Activated CD4-positive, alpha-beta T cell treated with anti-CD3 and anti-CD28 coated beads, Interleukin-2, amount 10 ng/mL, durations not matched to agents 7 days and 5 days (primary cell): ENCODE results near the gene ABAT. TPM values are rescaled to one million over a fixed set of nuclear protein-coding genes. Genes with fewer than 3 reads are reported as not detected.
A peak's percentile ranks its signal among the peaks of the same experiment; 100 is the strongest.

ENCODE experiments used
- CTCF ChIA-PET: fragments of 350-600 bp; sonication (Branson Sonifier 250); formaldehyde crosslinking; loops from one replicate; lab custom pipeline; 2021; ENCODE audit warnings: antibody characterized with exemption; lab: Charles Lee
- POLR2A ChIA-PET: fragments of 350-600 bp; sonication (Branson Sonifier 250); formaldehyde crosslinking; loops from one replicate; lab custom pipeline; 2021; ENCODE audit warnings: antibody characterized with exemption; lab: Charles Lee
- DNase-seq: peaks from one replicate; pipeline ENCODE4 v3.0.0-alpha.2; 2020
- H3K27ac Mint-ChIP-seq: one replicate; pipeline ENCODE4 v1.8.0; 2021; ENCODE audit warnings: mild to moderate bottlenecking, moderate library complexity, mixed read lengths
- H3K27me3 Mint-ChIP-seq: one replicate; pipeline ENCODE4 v1.8.0; 2021; ENCODE audit warnings: mixed read lengths
- H3K36me3 Mint-ChIP-seq: one replicate; pipeline ENCODE4 v1.8.0; 2021; ENCODE audit warnings: low read depth, mixed read lengths
- H3K4me1 Mint-ChIP-seq: one replicate; pipeline ENCODE4 v1.8.0; 2021; ENCODE audit warnings: mixed read lengths
- H3K4me3 Mint-ChIP-seq: one replicate; pipeline ENCODE4 v1.8.0; 2021; ENCODE audit warnings: mild to moderate bottlenecking, moderate library complexity, mixed read lengths
- H3K9me3 Mint-ChIP-seq: one replicate; pipeline ENCODE4 v1.8.0; 2021; ENCODE audit warnings: mixed read lengths
- total RNA-seq, 2 experiments: library from RNA; stranded (reverse); gene quantifications; one replicate each; pipeline ENCODE4 v1.2.3, GENCODE V29; 2021

The ABAT gene
- total RNA-seq, result 1 to 10 TPM; 5.4 to 5.6 TPM

DNA sequence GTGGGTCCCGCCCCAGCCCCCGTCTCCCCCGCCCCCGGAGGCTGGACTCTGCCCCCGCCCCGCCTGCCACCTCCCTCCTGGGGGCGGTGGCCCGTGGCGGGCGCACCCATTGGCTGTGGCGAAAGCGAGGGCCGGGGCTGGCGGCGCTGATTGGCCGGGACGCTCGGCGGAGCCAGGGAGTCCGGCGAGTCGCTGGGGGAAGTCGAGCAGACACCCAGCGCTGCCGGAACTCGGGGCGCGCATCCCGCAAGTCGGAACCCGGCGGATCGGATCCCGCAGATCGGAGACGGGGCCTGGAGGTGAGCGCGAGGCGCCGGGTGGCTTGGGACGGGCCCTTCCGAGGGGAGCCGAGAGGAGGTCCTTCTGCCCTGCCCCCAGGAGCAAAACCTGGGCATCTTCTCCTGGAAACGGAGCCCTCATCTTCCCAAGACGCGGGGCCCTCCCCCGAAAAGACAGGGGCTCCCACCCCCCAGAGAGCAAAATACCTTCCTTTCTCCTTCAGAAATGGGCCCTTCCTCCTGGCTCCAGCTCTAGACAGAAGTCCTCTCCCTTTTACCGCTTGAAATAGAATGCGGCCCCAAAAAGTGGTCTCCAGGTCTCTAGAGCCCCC lies at the start of gene ABAT:
TSS of gene ABAT (plus strand) at position 205 of the 610 bp plus-strand sequence. CDS start 61,123 bp downstream, outside the sequence.
- POLR2A ChIA-PET, result no interaction called here

GRCh38 chr16:8625491-8626087 lies 48.8 kb upstream of the ABAT start:
- no peaks in the 10 kb centered on the region for H3K27me3 Mint-ChIP-seq
- no peak overlapping the region for H3K27ac Mint-ChIP-seq
- no peak for DNase-seq
- CTCF ChIA-PET, result interaction anchor here (1.3 to 1.5 kb wide), 2 partner anchors 19 to 245 kb away, joined by 3 to 9 read pairs; no protein-coding TSS in a partner anchor
- POLR2A ChIA-PET, result no interaction called here
- peaks cover 38% of the 10 kb centered on the region for H3K36me3 Mint-ChIP-seq
- no peaks in the 10 kb centered on the region for H3K9me3 Mint-ChIP-seq
- no peak overlapping the region for H3K4me3 Mint-ChIP-seq
- H3K4me1 Mint-ChIP-seq, result peaks cover 28% of the 10 kb centered on the region

More for the DNA sequence above, at the start of gene ABAT:
- peak within 1 kb of the TSS; percentile 79 for H3K4me3 Mint-ChIP-seq
- H3K36me3 Mint-ChIP-seq, result no peaks in the 10 kb centered on the region
- H3K27me3 Mint-ChIP-seq, result no peaks in the 10 kb centered on the region
- H3K4me1 Mint-ChIP-seq, result peaks cover 19% of the 10 kb centered on the region
- CTCF ChIA-PET, result interaction anchor here (0.6 to 1.0 kb wide), 2 partner anchors 8 to 9 kb away, joined by 4 read pairs; no protein-coding TSS in a partner anchor
- H3K9me3 Mint-ChIP-seq, result peaks cover 3% of the 10 kb centered on the region
- DNase-seq, result peak; percentile 91
- H3K27ac Mint-ChIP-seq, result peak within 1 kb of the TSS; percentile 83

DNA sequence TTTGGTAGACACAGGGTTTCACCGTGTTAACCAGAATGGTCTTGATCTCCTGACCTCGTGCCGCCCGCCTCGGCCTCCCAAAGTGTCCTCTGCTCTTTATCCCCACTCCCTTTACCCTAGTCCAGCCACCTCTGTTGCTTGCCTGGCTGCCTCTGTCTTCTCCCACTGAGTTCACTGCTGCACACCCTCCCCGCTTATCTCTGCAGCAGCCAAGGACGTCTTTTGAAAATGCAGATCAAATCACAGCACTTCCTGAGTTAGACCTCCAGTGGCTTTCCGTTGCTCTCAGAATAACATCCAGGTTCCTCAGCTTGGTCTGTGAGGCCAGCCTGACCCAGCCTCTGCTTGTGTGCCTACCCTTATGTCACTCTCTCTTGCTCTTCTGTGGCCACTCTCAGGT lies 47.5 kb upstream of the ABAT start:
- ChIA-PET CTCF (interaction anchor here (1.3 kb wide), 1 partner anchor 244 kb away, joined by 9 read pairs; no protein-coding TSS in a partner anchor), POLR2A (no interaction called here)
- Mint-ChIP-seq H3K36me3 (peaks cover 39% of the 10 kb centered on the region), H3K9me3 (no peaks in the 10 kb centered on the region), H3K27me3 (no peaks in the 10 kb centered on the region), H3K4me1 (peaks cover 27% of the 10 kb centered on the region), H3K4me3 (no peak overlapping the region), H3K27ac (no peak overlapping the region)
- DNase-seq, result no peak

- Mint-ChIP-seq H3K9me3 (no peaks in the 10 kb centered on the region), H3K4me3 (no peak overlapping the region), H3K4me1 (peaks cover 23% of the 10 kb centered on the region), H3K27ac (no peak overlapping the region), H3K36me3 (peaks cover 42% of the 10 kb centered on the region), H3K27me3 (no peaks in the 10 kb centered on the region)
- no peak for DNase-seq
- ChIA-PET POLR2A (no interaction called here), CTCF (interaction anchor here (1.0 to 1.5 kb wide), 2 partner anchors 16 to 241 kb away, joined by 3 read pairs; partner anchors contain the start of gene CARHSP1)
Observed at GRCh38 chr16:8627456-8627855, 47.0 kb upstream of the ABAT start.

- DNase-seq, result no peak
- CTCF ChIA-PET, result no interaction called here
- Mint-ChIP-seq H3K27ac (peak overlapping the region; percentile 15), H3K4me3 (no peak overlapping the region), H3K4me1 (peaks cover 12% of the 10 kb centered on the region), H3K27me3 (no peaks in the 10 kb centered on the region), H3K36me3 (peaks cover 47% of the 10 kb centered on the region), H3K9me3 (no peaks in the 10 kb centered on the region)
- POLR2A ChIA-PET, result no interaction called here
Observed at GRCh38 chr16:8628981-8629725, 45.3 kb upstream of the ABAT start.

DNA sequence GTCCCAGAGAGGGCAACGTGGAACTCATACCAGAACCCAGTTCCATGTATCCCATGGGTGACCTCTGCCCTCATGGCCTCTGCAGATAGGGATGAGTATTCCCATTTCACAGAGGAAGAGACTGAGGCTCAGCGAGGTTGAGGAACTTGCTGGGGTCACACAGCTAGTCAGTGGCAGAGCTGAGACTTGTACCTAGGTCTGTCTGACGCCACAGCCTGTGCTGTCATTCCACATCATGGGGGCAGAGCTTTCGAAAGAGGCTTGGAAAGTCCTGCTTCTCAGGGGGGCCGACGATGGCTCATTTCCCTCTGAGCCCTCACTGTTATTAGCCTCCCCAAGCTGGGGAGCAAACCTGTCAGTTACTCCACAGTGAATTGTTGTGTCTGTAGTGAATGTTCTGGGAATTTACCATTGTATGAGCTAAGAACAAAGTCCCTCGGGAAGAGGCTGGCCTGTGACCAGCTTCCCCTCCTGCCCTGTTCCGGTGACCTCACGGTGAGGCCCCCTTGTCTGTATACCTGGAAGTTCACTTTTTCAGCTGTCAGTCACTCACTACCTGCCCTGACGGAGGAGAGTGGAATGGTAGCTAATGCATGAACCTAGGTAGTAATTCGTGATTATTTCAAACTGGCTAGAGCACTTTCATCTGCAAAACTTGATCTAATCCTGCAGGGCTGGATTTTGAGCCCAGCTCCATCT lies 44.0 kb upstream of the ABAT start:
- Mint-ChIP-seq H3K27ac (no peak overlapping the region), H3K36me3 (peaks cover 50% of the 10 kb centered on the region), H3K9me3 (no peaks in the 10 kb centered on the region), H3K4me1 (peaks cover 8% of the 10 kb centered on the region), H3K27me3 (no peaks in the 10 kb centered on the region), H3K4me3 (no peak overlapping the region)
- CTCF ChIA-PET, result no interaction called here
- no peak for DNase-seq
- POLR2A ChIA-PET, result interaction anchor here (0.7 kb wide), 1 partner anchor 47 kb away, joined by 3 read pairs; no protein-coding TSS in a partner anchor

- no peak overlapping the region for H3K4me3 Mint-ChIP-seq
- ChIA-PET POLR2A (no interaction called here), CTCF (no interaction called here)
- no peak for DNase-seq
- peaks cover 48% of the 10 kb centered on the region for H3K36me3 Mint-ChIP-seq
- H3K27ac Mint-ChIP-seq, result no peak overlapping the region
- H3K27me3 Mint-ChIP-seq, result no peaks in the 10 kb centered on the region
- H3K9me3 Mint-ChIP-seq, result no peaks in the 10 kb centered on the region
- peaks cover 8% of the 10 kb centered on the region for H3K4me1 Mint-ChIP-seq
Observed at GRCh38 chr16:8631373-8631772, 43.0 kb upstream of the ABAT start.

DNA sequence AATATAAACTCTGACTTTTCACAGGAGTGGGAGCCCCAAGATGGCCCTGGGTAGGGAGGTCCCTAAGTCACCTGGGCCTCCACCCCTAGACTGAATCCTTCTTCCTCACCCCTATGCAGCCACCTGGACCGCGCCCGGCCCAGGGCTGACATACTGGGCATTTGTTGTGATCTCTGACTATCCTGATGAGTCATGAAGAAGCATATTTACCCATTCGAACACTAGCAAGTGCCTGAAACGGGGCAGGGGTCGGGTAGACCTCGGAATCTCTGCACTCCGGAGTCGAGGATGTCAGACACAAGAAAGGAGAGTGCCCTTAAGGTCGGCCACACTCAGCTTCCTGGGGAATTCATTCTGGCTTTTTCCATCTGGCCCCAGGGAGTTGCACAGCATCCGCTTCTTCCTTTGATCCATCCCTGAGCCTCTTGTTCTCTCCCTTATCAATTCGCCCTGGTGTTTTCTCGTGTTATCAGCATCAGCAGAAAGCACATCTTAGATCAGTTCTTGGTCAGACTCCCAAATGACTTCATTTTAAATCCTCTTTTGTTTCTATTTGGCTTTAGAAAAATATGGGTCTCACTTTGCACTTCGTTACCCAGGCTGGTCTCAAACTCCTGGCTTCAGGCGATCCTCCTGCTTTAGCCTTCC lies 42.5 kb upstream of the ABAT start:
- POLR2A ChIA-PET, result no interaction called here
- H3K36me3 Mint-ChIP-seq, result peaks cover 48% of the 10 kb centered on the region
- H3K27me3 Mint-ChIP-seq, result no peaks in the 10 kb centered on the region
- peaks cover 7% of the 10 kb centered on the region for H3K4me1 Mint-ChIP-seq
- CTCF ChIA-PET, result no interaction called here
- H3K4me3 Mint-ChIP-seq, result no peak overlapping the region
- H3K9me3 Mint-ChIP-seq, result no peaks in the 10 kb centered on the region
- no peak overlapping the region for H3K27ac Mint-ChIP-seq
- no peak for DNase-seq

GRCh38 chr16:8632675-8633182 lies 41.7 kb upstream of the ABAT start:
- peaks cover 41% of the 10 kb centered on the region for H3K36me3 Mint-ChIP-seq
- ChIA-PET CTCF (no interaction called here), POLR2A (no interaction called here)
- H3K4me3 Mint-ChIP-seq, result no peak overlapping the region
- H3K27ac Mint-ChIP-seq, result no peak overlapping the region
- no peaks in the 10 kb centered on the region for H3K9me3 Mint-ChIP-seq
- DNase-seq, result no peak
- H3K4me1 Mint-ChIP-seq, result peaks cover 4% of the 10 kb centered on the region
- no peaks in the 10 kb centered on the region for H3K27me3 Mint-ChIP-seq

GRCh38 chr16:8634991-8635736 lies 39.3 kb upstream of the ABAT start:
- Mint-ChIP-seq H3K9me3 (no peaks in the 10 kb centered on the region), H3K36me3 (peaks cover 29% of the 10 kb centered on the region), H3K27me3 (no peaks in the 10 kb centered on the region), H3K27ac (peak overlapping the region; percentile 25), H3K4me3 (no peak overlapping the region), H3K4me1 (no peaks in the 10 kb centered on the region)
- DNase-seq, result no peak
- ChIA-PET POLR2A (no interaction called here), CTCF (interaction anchor here (0.7 to 1.0 kb wide), 3 partner anchors 14 to 239 kb away, joined by 3 to 4 read pairs (median 3); no protein-coding TSS in a partner anchor)

DNA sequence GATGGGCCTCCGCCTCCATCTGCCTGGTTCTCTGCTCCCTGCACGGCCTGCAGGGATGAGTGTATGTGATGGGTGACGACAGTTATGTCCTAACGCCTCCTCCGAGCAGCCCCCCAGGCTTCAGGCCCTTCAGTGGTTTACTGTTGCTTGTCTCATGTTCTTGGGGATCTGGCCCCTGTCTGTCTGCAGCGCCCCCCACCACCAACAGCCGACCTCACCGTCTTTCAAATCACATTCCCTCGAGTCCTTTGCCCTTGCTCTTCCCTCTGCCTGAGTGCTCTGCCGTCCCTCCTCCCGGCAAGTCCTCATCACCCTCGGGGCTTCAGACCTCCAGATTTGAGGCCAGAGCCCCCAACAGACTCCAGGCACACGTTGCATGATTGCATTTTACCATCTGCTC lies 34.7 kb upstream of the ABAT start:
- H3K4me3 Mint-ChIP-seq, result no peak overlapping the region
- ChIA-PET CTCF (no interaction called here), POLR2A (no interaction called here)
- H3K27me3 Mint-ChIP-seq, result no peaks in the 10 kb centered on the region
- DNase-seq, result no peak
- peaks cover 10% of the 10 kb centered on the region for H3K4me1 Mint-ChIP-seq
- H3K36me3 Mint-ChIP-seq, result peaks cover 51% of the 10 kb centered on the region
- H3K27ac Mint-ChIP-seq, result no peak overlapping the region
- no peaks in the 10 kb centered on the region for H3K9me3 Mint-ChIP-seq
